Prostate gland (tissue), 2 donors: ENCODE results near the gene TMA16. TPM values are rescaled to one million over a fixed set of nuclear protein-coding genes. Genes with fewer than 3 reads are reported as not detected.

Source experiments
- DNase-seq: peaks from one replicate; pipeline ENCODE4 v3.0.0-alpha.2; 2019; ENCODE audit warnings: low spot score
- H3K27ac ChIP-seq, 2 donors: fragments of 200-600 bp; sonication (generic); 2 replicates each; pipeline ENCODE4 v1.5.1; 2017 to 2019
- H3K27me3 ChIP-seq: fragments of 200-600 bp; sonication (generic); replicated peaks from 2 replicates; pipeline ENCODE4 v1.5.1; 2019; ENCODE audit not compliant: insufficient read depth
- H3K36me3 ChIP-seq, 2 donors: fragments of 200-600 bp; sonication (generic); 1 replicate in 1 of 2; 2 replicates in 1 of 2; pipeline versions ENCODE4 v1.5.1 to v1.8.1; 2017 to 2019
- H3K4me1 ChIP-seq: fragments of 200-600 bp; sonication (generic); replicated peaks from 2 replicates; pipeline ENCODE4 v1.5.1; 2019
- H3K4me3 ChIP-seq, 2 donors: fragments of 200-600 bp; sonication (generic); 2 replicates each; pipeline ENCODE4 v1.5.1; 2017 to 2019
- H3K9me3 ChIP-seq: fragments of 200-600 bp; sonication (generic); 2 replicates; pipeline ENCODE4 v1.5.1; 2017
- CTCF ChIP-seq, 4 experiments: fragments of 200-600 bp in 2 of 4; fragments of 450-650 bp in 2 of 4; sonication (generic) in 2 of 4; IDR thresholded peaks; 1 replicate in 3 of 4; 2 replicates in 1 of 4; pipeline ENCODE4 v1.5.1; 2016 to 2019; ENCODE audit warnings: antibody characterized with exemption in 4 of 4, mild to moderate bottlenecking in 2 of 4, moderate library complexity in 2 of 4
- POLR2A ChIP-seq: fragments of 450-650 bp; IDR thresholded peaks from one replicate; pipeline ENCODE4 v1.6.1; 2016; ENCODE audit warnings: antibody characterized with exemption, mild to moderate bottlenecking
- POLR2AphosphoS5 ChIP-seq: sonication (generic); formaldehyde crosslinking; IDR thresholded peaks from one replicate; pipeline ENCODE4 v1.6.1; 2017; ENCODE audit warnings: antibody characterized with exemption
- WGBS: methylation state at CpG from one replicate; pipeline ENCODE4 v1.1.5; 2018; 5-methylcytosine and 5-hydroxymethylcytosine counted together
- intact Hi-C: fragments of 100-400 bp; cut with DNase I; formaldehyde crosslinking; loops from one replicate; pipeline ENCODE4 v1.14.2; 2022
- total RNA-seq, 2 donors: library from RNA; depleted of rRNA; stranded (reverse); fragments of >200 nt; gene quantifications; one replicate each; pipeline ENCODE4 v1.1.0, GENCODE V29; 2016

TMA16 gene
- total RNA-seq, 2 donors from 2014 or later, result 12.9 to 17.3 TPM

DNA sequence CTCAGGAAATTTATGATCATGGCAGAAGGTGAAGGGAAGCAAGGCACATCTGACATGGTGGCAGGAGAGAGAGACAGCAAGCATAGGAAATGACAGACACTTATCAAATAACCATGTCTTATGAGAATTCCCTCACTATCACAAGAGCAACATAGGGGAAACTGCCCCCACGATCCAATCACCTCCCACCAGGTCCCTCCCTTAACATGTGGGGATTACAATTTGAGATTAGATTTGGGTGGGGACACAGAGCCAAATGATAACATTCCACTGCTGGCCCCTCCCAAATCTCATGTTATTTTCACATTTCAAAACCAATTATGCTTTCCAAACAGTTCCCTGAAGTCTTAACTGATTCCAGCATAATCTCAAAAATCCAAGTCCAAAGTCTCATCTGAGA is 8.2 kb upstream of the TMA16 start:
- Histone ChIP-seq H3K27me3 (no peaks in the 10 kb centered on the region), H3K4me1 (no peaks in the 10 kb centered on the region), H3K4me3 (no peak overlapping the region), H3K36me3 (no peaks in the 10 kb centered on the region), H3K9me3 (no peaks in the 10 kb centered on the region), H3K27ac (no peak overlapping the region)
- 64% methylated on average over 1 of the region's 1 CpG for WGBS
- intact Hi-C loops, result loop anchor here (5.0 kb wide), 1 partner anchor 61 kb away; no protein-coding TSS in a partner anchor
- TF ChIP-seq POLR2A (no peak), POLR2AphosphoS5 (no peak), CTCF (IDR thresholded peaks at IDR 0.05) (no peak)
- no peak for DNase-seq

GRCh38 chr4:163489929-163490328 is 4.6 kb upstream of the TMA16 start:
- no peak for TF ChIP-seq POLR2AphosphoS5
- no peak for TF ChIP-seq POLR2A
- TF ChIP-seq CTCF (IDR thresholded peaks at IDR 0.05), result no peak
- Histone ChIP-seq H3K9me3 (no peaks in the 10 kb centered on the region), H3K27me3 (no peaks in the 10 kb centered on the region), H3K27ac (no peak overlapping the region), H3K4me1 (no peaks in the 10 kb centered on the region), H3K36me3 (no peaks in the 10 kb centered on the region), H3K4me3 (no peak overlapping the region)
- intact Hi-C loops, result loop anchor here (5.0 to 10.0 kb wide), 2 partner anchors 57 to 325 kb away; partner anchors contain the start of gene NAF1
- no peak for DNase-seq
- WGBS, result 60% methylated on average over 1 of the region's 1 CpG

GRCh38 chr4:163492951-163493504 is 1.5 kb upstream of the TMA16 start:
- WGBS, result 93% methylated on average over 6 of the region's 6 CpGs
- Histone ChIP-seq H3K9me3 (no peaks in the 10 kb centered on the region), H3K27me3 (no peaks in the 10 kb centered on the region), H3K36me3 (no peaks in the 10 kb centered on the region), H3K4me3 (no peak overlapping the region), H3K4me1 (no peaks in the 10 kb centered on the region), H3K27ac (no peak overlapping the region)
- intact Hi-C loops, result loop anchor here (10.0 kb wide), 1 partner anchor 328 kb away; the partner anchor contains the start of gene NAF1
- no peak for DNase-seq
- TF ChIP-seq POLR2A, result no peak
- TF ChIP-seq POLR2AphosphoS5, result no peak
- no peak for TF ChIP-seq CTCF (IDR thresholded peaks at IDR 0.05)

DNA sequence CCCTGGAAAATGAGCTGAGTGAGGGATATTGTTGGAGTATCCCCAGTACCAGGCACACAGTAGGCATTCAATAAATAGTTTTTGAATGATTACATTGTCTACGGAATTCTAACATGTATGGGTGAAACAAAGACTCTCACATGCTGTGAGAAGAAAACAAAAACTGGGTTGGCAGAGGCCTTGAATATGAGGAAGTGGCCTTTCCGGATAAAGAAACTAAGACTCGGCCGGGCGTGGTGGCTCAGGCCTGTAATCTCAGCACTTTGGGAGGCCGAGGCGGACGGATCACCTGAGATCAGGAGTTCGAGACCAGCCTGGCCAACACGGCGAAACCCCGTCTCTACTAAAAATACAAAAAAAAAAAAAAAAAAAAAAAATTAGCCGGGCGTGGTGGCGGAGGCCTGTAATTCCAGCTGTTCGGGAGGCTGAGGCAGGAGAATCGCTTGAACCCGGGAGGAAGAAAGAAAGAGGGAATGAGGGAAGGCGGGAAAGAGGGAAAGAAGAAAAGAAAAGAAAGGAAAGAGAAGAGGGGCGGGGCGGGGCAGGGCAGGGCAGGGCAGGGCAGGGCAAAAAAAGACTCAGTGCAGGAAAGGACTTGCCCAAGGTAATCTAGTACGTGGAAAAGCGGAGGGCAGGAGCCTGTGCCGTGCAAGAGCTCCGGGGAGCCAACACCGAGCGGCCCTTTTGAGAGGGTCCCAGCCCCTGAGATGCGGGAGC is 689 bp upstream of the TMA16 start:
- intact Hi-C loops, result loop anchor here (10.0 kb wide), 1 partner anchor 329 kb away; the partner anchor contains the start of gene NAF1
- peak overlapping the region; percentile 77 for H3K27ac ChIP-seq
- 56% methylated on average over 28 of the region's 28 CpGs for WGBS
- H3K9me3 ChIP-seq, result no peaks in the 10 kb centered on the region
- no peak for DNase-seq
- H3K4me1 ChIP-seq, result no peaks in the 10 kb centered on the region
- no peaks in the 10 kb centered on the region for H3K36me3 ChIP-seq
- TF ChIP-seq POLR2AphosphoS5, result no peak
- no peak for TF ChIP-seq POLR2A
- no peak for TF ChIP-seq CTCF (IDR thresholded peaks at IDR 0.05)
- H3K27me3 ChIP-seq, result no peaks in the 10 kb centered on the region
- peak overlapping the region; percentile 51 to 64 for H3K4me3 ChIP-seq
